ENCODE measurements around the gene ANTXR1.

The ANTXR1 gene

GRCh38 chr2:69080071-69080470, 67.1 kb downstream of the ANTXR1 start:
- H3K4me3 ChIP-seq (ENCODE audit: low read depth, low read length), result no peak overlapping the region

GRCh38 chr2:69081001-69081580, 68.1 kb downstream of the ANTXR1 start:
- no peak overlapping the region for H3K4me3 ChIP-seq (ENCODE audit: low read depth, low read length)
- no peak for TF ChIP-seq CTCF (IDR thresholded peaks at IDR 0.05; ENCODE audit: borderline replicate concordance, insufficient read depth, low read depth, low read length)

More at GRCh38 chr2:69080071-69080470, 67.1 kb downstream of the ANTXR1 start:
- TF ChIP-seq CTCF (IDR thresholded peaks at IDR 0.05; ENCODE audit: borderline replicate concordance, insufficient read depth, low read depth, low read length), result no peak

GRCh38 chr2:69081757-69082156, 68.8 kb downstream of the ANTXR1 start:
- TF ChIP-seq CTCF (IDR thresholded peaks at IDR 0.05; ENCODE audit: borderline replicate concordance, insufficient read depth, low read depth, low read length), result no peak
- no peak overlapping the region for H3K4me3 ChIP-seq (ENCODE audit: low read depth, low read length)

GRCh38 chr2:69082430-69082997, 69.5 kb downstream of the ANTXR1 start:
- H3K4me3 ChIP-seq (ENCODE audit: low read depth, low read length), result no peak overlapping the region
- no peak for TF ChIP-seq CTCF (IDR thresholded peaks at IDR 0.05; ENCODE audit: borderline replicate concordance, insufficient read depth, low read depth, low read length)

- no peak overlapping the region for H3K4me3 ChIP-seq (ENCODE audit: low read depth, low read length)
- TF ChIP-seq CTCF (IDR thresholded peaks at IDR 0.05; ENCODE audit: borderline replicate concordance, insufficient read depth, low read depth, low read length), result no peak
Measured at GRCh38 chr2:69083235-69083748, 70.3 kb downstream of the ANTXR1 start.

- TF ChIP-seq CTCF (IDR thresholded peaks at IDR 0.05; ENCODE audit: borderline replicate concordance, insufficient read depth, low read depth, low read length), result no peak
- H3K4me3 ChIP-seq (ENCODE audit: low read depth, low read length), result no peak overlapping the region
Measured at GRCh38 chr2:69084492-69084891, 71.5 kb downstream of the ANTXR1 start.

GRCh38 chr2:69086466-69086865, 73.5 kb downstream of the ANTXR1 start:
- H3K4me3 ChIP-seq (ENCODE audit: low read depth, low read length), result no peak overlapping the region
- no peak for TF ChIP-seq CTCF (IDR thresholded peaks at IDR 0.05; ENCODE audit: borderline replicate concordance, insufficient read depth, low read depth, low read length)

All from GM12875 (cell line).